ENCODE data around the gene RPS13.

DNA sequence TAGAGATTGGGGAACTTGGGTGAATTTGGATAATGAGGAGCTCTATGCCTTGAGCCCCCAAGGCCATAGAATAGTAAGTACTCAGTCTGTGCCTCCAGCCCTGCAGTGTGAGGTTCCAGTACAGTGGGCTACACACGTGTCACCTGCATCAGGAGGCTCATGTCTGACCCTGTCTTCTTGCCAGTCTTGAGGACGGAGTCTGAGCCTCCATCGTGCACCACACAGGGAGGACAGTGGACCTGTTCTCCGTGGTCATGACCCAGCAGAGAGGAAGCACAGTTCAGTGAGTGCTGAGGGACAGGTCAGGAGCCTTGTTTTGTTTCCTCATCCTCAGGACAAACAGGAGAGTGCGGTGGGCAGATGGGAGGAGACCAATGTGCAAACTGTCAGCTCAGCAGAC is 30.8 kb downstream of the RPS13 start:
- no peak for TF ChIP-seq POLR2A (IDR thresholded peaks at IDR 0.05)
- TF ChIP-seq, protein P1, sequence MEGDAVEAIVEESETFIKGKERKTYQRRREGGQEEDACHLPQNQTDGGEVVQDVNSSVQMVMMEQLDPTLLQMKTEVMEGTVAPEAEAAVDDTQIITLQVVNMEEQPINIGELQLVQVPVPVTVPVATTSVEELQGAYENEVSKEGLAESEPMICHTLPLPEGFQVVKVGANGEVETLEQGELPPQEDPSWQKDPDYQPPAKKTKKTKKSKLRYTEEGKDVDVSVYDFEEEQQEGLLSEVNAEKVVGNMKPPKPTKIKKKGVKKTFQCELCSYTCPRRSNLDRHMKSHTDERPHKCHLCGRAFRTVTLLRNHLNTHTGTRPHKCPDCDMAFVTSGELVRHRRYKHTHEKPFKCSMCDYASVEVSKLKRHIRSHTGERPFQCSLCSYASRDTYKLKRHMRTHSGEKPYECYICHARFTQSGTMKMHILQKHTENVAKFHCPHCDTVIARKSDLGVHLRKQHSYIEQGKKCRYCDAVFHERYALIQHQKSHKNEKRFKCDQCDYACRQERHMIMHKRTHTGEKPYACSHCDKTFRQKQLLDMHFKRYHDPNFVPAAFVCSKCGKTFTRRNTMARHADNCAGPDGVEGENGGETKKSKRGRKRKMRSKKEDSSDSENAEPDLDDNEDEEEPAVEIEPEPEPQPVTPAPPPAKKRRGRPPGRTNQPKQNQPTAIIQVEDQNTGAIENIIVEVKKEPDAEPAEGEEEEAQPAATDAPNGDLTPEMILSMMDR (IDR thresholded peaks at IDR 0.05) = no peak
